Measurements from ENCODE around the gene ARAP1.

- TF ChIP-seq CTCF (IDR thresholded peaks at IDR 0.05 in 4 of 5, conservative IDR thresholded peaks at IDR 0.05 in 1 of 5) (no peak), POLR2A (IDR thresholded peaks at IDR 0.05) (no peak)
These were observed 16.4 kb upstream of the ARAP1 start for GRCh38 chr11:72768581-72768980.

Measured in gastrocnemius medialis (tissue), 4 donors.